ENCODE measurements around the gene ZFP36L1. TPM values are rescaled to one million over a fixed set of nuclear protein-coding genes. Genes with fewer than 3 reads are reported as not detected.

ZFP36L1 gene
- total RNA-seq, 4 donors from 2014 or later = 78.8 to 321 (median 195) TPM

GRCh38 chr14:68739701-68740100, 53.2 kb downstream of the ZFP36L1 start:
- Histone ChIP-seq H3K27ac (no peak overlapping the region), H3K27me3 (no peaks in the 10 kb centered on the region)
- no peak for TF ChIP-seq POLR2A (IDR thresholded peaks at IDR 0.05)
- TF ChIP-seq, protein P1, sequence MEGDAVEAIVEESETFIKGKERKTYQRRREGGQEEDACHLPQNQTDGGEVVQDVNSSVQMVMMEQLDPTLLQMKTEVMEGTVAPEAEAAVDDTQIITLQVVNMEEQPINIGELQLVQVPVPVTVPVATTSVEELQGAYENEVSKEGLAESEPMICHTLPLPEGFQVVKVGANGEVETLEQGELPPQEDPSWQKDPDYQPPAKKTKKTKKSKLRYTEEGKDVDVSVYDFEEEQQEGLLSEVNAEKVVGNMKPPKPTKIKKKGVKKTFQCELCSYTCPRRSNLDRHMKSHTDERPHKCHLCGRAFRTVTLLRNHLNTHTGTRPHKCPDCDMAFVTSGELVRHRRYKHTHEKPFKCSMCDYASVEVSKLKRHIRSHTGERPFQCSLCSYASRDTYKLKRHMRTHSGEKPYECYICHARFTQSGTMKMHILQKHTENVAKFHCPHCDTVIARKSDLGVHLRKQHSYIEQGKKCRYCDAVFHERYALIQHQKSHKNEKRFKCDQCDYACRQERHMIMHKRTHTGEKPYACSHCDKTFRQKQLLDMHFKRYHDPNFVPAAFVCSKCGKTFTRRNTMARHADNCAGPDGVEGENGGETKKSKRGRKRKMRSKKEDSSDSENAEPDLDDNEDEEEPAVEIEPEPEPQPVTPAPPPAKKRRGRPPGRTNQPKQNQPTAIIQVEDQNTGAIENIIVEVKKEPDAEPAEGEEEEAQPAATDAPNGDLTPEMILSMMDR (IDR thresholded peaks at IDR 0.05) = no peak

DNA sequence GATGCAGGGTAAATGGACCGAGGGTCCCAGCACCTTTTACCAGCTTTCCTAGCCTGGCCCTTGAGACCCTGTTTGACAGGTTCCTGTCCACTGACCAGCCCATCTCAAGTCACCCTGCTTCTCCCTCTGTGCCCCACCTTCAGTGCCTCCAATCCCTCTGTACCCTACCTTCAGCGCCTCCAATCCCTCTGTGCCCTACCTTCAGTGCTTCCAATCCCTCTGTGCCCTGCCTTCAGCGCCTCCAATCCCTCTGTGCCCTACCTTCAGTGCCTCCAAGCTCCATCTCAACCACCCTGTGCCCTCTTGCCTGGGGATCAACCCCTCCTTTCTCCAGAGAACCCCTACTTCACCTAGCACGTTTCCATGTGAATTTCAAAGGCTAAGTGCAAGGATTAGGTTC, 54.3 kb downstream of the ZFP36L1 start:
- peaks cover 0 to 26% (median 2%) of the 10 kb centered on the region in 4 donors for H3K4me1 ChIP-seq
- DNase-seq = no peak
- no peak overlapping the region for H3K27ac ChIP-seq
- H3K36me3 ChIP-seq = no peaks in the 10 kb centered on the region
- H3K4me3 ChIP-seq = no peak overlapping the region
- no peaks in the 10 kb centered on the region for H3K9me3 ChIP-seq
- no peaks in the 10 kb centered on the region for H3K27me3 ChIP-seq
- no peak for TF ChIP-seq POLR2A (IDR thresholded peaks at IDR 0.05)
- TF ChIP-seq, protein P1 (IDR thresholded peaks at IDR 0.05) = no peak

More at GRCh38 chr14:68739701-68740100, 53.2 kb downstream of the ZFP36L1 start:
- Histone ChIP-seq H3K4me1 (peaks cover 0 to 17% (median 0%) of the 10 kb centered on the region in 4 donors), H3K36me3 (no peaks in the 10 kb centered on the region), H3K4me3 (no peak overlapping the region), H3K9me3 (no peaks in the 10 kb centered on the region)
- DNase-seq = no peak

Other genes with a start within 250 kb of the ZFP36L1 start
- gene ACTN1, start 186.2 kb upstream of the ZFP36L1 start, total RNA-seq = 100 to 1,000 TPM in 1 of 4 donors, 10 to 100 TPM in 3; 40.3 to 585 (median 80.1) TPM

All from Peyer's patch (tissue), 4 donors.